ENCODE results near the gene CEP128.

GRCh38 chr14:80798211-80798610 lies 143.3 kb downstream of the CEP128 start:
- no peak for TF ChIP-seq POLR2A (IDR thresholded peaks at IDR 0.05)
- TF ChIP-seq CTCF (IDR thresholded peaks at IDR 0.05): no peak

Data from suprapubic skin (tissue), 3 donors.